ENCODE results near the gene RELA.

DNA sequence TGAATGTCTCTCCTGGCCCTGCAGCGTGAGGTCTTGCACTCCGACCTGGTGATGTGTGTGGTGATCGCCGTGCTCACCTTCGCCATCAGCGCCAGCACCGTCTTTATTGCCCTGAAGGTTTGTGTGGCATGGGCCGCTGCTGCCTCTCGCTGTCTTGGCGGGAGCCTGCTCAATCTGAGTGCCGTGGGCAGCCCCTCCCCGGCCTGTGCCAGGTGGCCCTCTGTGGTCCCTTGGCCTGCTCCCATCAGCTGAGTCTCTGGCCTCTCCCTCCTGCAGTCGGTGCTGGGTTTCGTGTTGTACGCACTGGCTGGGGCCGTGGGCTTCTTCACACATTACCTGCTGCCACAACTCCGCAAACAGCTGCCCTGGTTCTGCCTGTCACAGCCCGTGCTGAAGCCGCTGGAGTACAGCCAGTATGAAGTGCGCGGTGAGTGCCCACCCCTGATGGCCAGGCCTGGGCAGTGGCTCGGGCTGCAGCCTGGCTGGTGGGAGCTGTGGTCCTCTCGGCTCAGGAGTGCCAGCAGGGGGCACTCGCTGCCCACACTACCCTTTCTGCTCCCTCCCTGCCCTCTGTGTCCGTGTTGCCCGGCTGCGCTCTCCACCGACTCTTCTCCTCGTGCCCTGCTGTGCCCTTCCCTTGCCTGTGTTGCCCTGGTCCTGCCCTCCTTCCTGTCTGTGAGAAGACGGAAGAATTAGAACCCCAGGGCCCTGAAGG is 36.9 kb downstream of the RELA start:
- TF ChIP-seq KLF9 (CRISPR knock-in tag; IDR thresholded peaks at IDR 0.05; ENCODE audit: low read depth) (no peak), ZNF383 (CRISPR knock-in tag; IDR thresholded peaks at IDR 0.05; ENCODE audit: borderline replicate concordance) (no peak), SSRP1 (CRISPR knock-in tag; IDR thresholded peaks at IDR 0.05) (no peak), NFIB (CRISPR knock-in tag; IDR thresholded peaks at IDR 0.05; ENCODE audit: borderline replicate concordance) (no peak), ETV6 (CRISPR knock-in tag; conservative IDR thresholded peaks at IDR 0.05) (no peak), NCOA2 (CRISPR knock-in tag; IDR thresholded peaks at IDR 0.05) (no peak), DR1 (CRISPR knock-in tag; IDR thresholded peaks at IDR 0.05) (no peak), ZNF644 (CRISPR knock-in tag; IDR thresholded peaks at IDR 0.05; ENCODE audit: low read depth) (no peak), CEBPB (IDR thresholded peaks at IDR 0.05; ENCODE audit: borderline replicate concordance, low read depth, low read length) (no peak), POLR2AphosphoS5 (IDR thresholded peaks at IDR 0.05; ENCODE audit: low read depth, low read length) (no peak)
- TF ChIP-seq, protein P1, sequence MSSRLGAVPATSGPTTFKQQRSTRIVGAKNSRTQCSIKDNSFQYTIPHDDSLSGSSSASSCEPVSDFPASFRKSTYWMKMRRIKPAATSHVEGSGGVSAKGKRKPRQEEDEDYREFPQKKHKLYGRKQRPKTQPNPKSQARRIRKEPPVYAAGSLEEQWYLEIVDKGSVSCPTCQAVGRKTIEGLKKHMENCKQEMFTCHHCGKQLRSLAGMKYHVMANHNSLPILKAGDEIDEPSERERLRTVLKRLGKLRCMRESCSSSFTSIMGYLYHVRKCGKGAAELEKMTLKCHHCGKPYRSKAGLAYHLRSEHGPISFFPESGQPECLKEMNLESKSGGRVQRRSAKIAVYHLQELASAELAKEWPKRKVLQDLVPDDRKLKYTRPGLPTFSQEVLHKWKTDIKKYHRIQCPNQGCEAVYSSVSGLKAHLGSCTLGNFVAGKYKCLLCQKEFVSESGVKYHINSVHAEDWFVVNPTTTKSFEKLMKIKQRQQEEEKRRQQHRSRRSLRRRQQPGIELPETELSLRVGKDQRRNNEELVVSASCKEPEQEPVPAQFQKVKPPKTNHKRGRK (CRISPR knock-in tag; IDR thresholded peaks at IDR 0.05), result no peak
- TF ChIP-seq, protein P2, sequence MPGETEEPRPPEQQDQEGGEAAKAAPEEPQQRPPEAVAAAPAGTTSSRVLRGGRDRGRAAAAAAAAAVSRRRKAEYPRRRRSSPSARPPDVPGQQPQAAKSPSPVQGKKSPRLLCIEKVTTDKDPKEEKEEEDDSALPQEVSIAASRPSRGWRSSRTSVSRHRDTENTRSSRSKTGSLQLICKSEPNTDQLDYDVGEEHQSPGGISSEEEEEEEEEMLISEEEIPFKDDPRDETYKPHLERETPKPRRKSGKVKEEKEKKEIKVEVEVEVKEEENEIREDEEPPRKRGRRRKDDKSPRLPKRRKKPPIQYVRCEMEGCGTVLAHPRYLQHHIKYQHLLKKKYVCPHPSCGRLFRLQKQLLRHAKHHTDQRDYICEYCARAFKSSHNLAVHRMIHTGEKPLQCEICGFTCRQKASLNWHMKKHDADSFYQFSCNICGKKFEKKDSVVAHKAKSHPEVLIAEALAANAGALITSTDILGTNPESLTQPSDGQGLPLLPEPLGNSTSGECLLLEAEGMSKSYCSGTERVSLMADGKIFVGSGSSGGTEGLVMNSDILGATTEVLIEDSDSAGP (CRISPR knock-in tag; IDR thresholded peaks at IDR 0.05; ENCODE audit: borderline replicate concordance), result 0 out of 2 replicates have a peak, but pooled peaks have one; percentile 18
- TF ChIP-seq, protein P3, sequence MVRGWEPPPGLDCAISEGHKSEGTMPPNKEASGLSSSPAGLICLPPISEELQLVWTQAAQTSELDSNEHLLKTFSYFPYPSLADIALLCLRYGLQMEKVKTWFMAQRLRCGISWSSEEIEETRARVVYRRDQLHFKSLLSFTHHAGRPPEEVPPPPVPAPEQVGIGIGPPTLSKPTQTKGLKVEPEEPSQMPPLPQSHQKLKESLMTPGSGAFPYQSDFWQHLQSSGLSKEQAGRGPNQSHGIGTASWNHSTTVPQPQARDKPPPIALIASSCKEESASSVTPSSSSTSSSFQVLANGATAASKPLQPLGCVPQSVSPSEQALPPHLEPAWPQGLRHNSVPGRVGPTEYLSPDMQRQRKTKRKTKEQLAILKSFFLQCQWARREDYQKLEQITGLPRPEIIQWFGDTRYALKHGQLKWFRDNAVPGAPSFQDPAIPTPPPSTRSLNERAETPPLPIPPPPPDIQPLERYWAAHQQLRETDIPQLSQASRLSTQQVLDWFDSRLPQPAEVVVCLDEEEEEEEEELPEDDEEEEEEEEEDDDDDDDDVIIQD (CRISPR knock-in tag; IDR thresholded peaks at IDR 0.05; ENCODE audit: low read depth), result no peak

All from HepG2 (cell line).